OCI-LY3 (cell line): ENCODE data around the gene BRINP3.

Experiments
- EZH2phosphoT487 ChIP-seq: fragments of 200-600 bp; shearing (Covaris generic); IDR thresholded peaks from 2 replicates; pipeline ENCODE4 v1.6.1; 2018; ENCODE audit warnings: antibody characterized with exemption, mixed run types, low read depth
- TF ChIP-seq, protein P1 (sequence below): fragments of 200-600, 300-600 bp; sonication (generic); IDR thresholded peaks from 2 replicates; pipeline ENCODE4 v1.5.1; 2014; ENCODE audit warnings: antibody characterized with exemption, low read length, low read depth

DNA sequence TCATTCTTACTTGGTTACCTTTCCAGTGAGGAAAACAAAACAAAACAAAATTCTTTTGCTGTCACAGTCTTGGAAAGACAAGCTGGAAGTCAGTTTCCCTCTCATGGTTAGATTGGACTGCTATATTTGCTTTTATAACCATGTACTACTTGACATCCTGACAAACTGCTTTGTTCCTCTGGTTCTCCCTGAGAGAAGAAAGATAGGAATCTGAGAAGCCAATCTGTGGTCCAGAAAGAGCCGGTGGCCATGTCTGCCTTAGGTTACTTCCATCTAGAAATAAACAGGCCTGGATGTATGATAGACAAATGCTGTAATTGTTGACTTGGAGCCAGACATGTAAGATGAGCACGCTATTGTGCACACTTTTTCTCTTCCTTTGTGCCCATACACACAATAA is 330.0 kb downstream of the BRINP3 start:
- no peak for TF ChIP-seq EZH2phosphoT487
- TF ChIP-seq, protein P1, sequence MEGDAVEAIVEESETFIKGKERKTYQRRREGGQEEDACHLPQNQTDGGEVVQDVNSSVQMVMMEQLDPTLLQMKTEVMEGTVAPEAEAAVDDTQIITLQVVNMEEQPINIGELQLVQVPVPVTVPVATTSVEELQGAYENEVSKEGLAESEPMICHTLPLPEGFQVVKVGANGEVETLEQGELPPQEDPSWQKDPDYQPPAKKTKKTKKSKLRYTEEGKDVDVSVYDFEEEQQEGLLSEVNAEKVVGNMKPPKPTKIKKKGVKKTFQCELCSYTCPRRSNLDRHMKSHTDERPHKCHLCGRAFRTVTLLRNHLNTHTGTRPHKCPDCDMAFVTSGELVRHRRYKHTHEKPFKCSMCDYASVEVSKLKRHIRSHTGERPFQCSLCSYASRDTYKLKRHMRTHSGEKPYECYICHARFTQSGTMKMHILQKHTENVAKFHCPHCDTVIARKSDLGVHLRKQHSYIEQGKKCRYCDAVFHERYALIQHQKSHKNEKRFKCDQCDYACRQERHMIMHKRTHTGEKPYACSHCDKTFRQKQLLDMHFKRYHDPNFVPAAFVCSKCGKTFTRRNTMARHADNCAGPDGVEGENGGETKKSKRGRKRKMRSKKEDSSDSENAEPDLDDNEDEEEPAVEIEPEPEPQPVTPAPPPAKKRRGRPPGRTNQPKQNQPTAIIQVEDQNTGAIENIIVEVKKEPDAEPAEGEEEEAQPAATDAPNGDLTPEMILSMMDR, result no peak
